HepG2 (cell line): Measurements from ENCODE around the gene PHB1. TPM values are rescaled to one million over a fixed set of nuclear protein-coding genes. Genes with fewer than 3 reads are reported as not detected.

ENCODE experiments used
- AHR ChIP-seq: IDR thresholded peaks from 2 replicates; pipeline ENCODE4 v1.6.1; 2018; ENCODE audit warnings: missing genetic modification reagents, missing compliant biosample characterization
- BHLHE40 ChIP-seq: IDR thresholded peaks from 2 replicates; pipeline ENCODE4 v1.6.1; 2011; ENCODE audit warnings: low read length, improper control_type of control experiment
- BRCA1 ChIP-seq: sonication (generic); formaldehyde crosslinking; IDR thresholded peaks from 2 replicates; pipeline ENCODE4 v1.4.0; 2020; ENCODE audit warnings: missing genetic modification reagents
- DRAP1 ChIP-seq: IDR thresholded peaks from 2 replicates; pipeline ENCODE4 v1.6.1; 2016; ENCODE audit warnings: missing genetic modification reagents, missing compliant biosample characterization
- ELF3 ChIP-seq: IDR thresholded peaks from 2 replicates; pipeline ENCODE4 v1.6.1; 2016; ENCODE audit warnings: missing genetic modification reagents, missing compliant biosample characterization
- FOXA3 ChIP-seq: IDR thresholded peaks from 2 replicates; pipeline ENCODE4 v1.6.1; 2016; ENCODE audit warnings: missing genetic modification reagents, missing compliant biosample characterization
- FOXP4 ChIP-seq: sonication (generic); formaldehyde crosslinking; IDR thresholded peaks from 2 replicates; pipeline ENCODE4 v1.4.0; 2020; ENCODE audit warnings: missing genetic modification reagents
- HDAC2 ChIP-seq: sonication (generic); formaldehyde crosslinking; IDR thresholded peaks from 2 replicates; pipeline ENCODE4 v1.4.0; 2020; ENCODE audit warnings: missing genetic modification reagents
- HNF4A ChIP-seq: sonication (generic); formaldehyde crosslinking; IDR thresholded peaks from 2 replicates; pipeline ENCODE4 v1.4.0; 2020; ENCODE audit warnings: missing genetic modification reagents
- IRX3 ChIP-seq: sonication (generic); formaldehyde crosslinking; IDR thresholded peaks from 2 replicates; pipeline ENCODE4 v1.8.1; 2023; ENCODE audit warnings: mild to moderate bottlenecking, low read depth, missing genetic modification reagents, borderline replicate concordance
- KDM2A ChIP-seq: sonication (generic); formaldehyde crosslinking; IDR thresholded peaks from 2 replicates; pipeline ENCODE4 v1.4.0; 2020; ENCODE audit warnings: low read depth, missing genetic modification reagents, borderline replicate concordance
- KMT2A ChIP-seq: sonication (generic); formaldehyde crosslinking; IDR thresholded peaks from 2 replicates; pipeline ENCODE4 v1.4.0; 2020; ENCODE audit warnings: missing genetic modification reagents
- MEF2D ChIP-seq: sonication (generic); formaldehyde crosslinking; IDR thresholded peaks from 2 replicates; pipeline ENCODE4 v1.5.1; 2020; ENCODE audit warnings: mild to moderate bottlenecking, missing genetic modification reagents
- MIER2 ChIP-seq: IDR thresholded peaks from 2 replicates; pipeline ENCODE4 v1.6.1; 2016; ENCODE audit warnings: missing biosample characterization, missing genetic modification reagents
- MIXL1 ChIP-seq: IDR thresholded peaks from 2 replicates; pipeline ENCODE4 v1.6.1; 2016
- MLLT10 ChIP-seq: sonication (generic); formaldehyde crosslinking; IDR thresholded peaks from 2 replicates; pipeline ENCODE4 v1.4.0; 2020; ENCODE audit warnings: missing genetic modification reagents
- STAG1 ChIP-seq: sonication (generic); formaldehyde crosslinking; IDR thresholded peaks from 2 replicates; pipeline ENCODE4 v1.4.0; 2020; ENCODE audit warnings: missing genetic modification reagents
- YEATS2 ChIP-seq: sonication (generic); formaldehyde crosslinking; IDR thresholded peaks from 2 replicates; pipeline ENCODE4 v1.4.0; 2020; ENCODE audit warnings: missing genetic modification reagents, borderline replicate concordance
- ZEB1 ChIP-seq: IDR thresholded peaks from 2 replicates; pipeline ENCODE4 v1.6.1; 2012; ENCODE audit warnings: mild to moderate bottlenecking, low read depth, inconsistent platforms; ENCODE audit not compliant: insufficient replicate concordance
- ZNF3 ChIP-seq: IDR thresholded peaks from 2 replicates; pipeline ENCODE4 v1.7.0; 2017; ENCODE audit warnings: inconsistent platforms
- ZNF329 ChIP-seq: sonication (generic); formaldehyde crosslinking; IDR thresholded peaks from 2 replicates; pipeline ENCODE4 v1.9.0; 2021; ENCODE audit warnings: low read depth, mild to moderate bottlenecking, missing genetic modification reagents
- ZNF33A ChIP-seq: sonication (generic); formaldehyde crosslinking; IDR thresholded peaks from 2 replicates; pipeline ENCODE4 v1.5.1; 2020; ENCODE audit warnings: missing genetic modification reagents, mild to moderate bottlenecking, moderate library complexity, borderline replicate concordance
- ZNF33B ChIP-seq: sonication (generic); formaldehyde crosslinking; IDR thresholded peaks from 2 replicates; pipeline ENCODE4 v1.5.1; 2020; ENCODE audit warnings: mild to moderate bottlenecking, missing genetic modification reagents
- ZNF350 ChIP-seq: sonication (generic); formaldehyde crosslinking; IDR thresholded peaks from 2 replicates; pipeline ENCODE4 v1.4.0; 2020; ENCODE audit warnings: mild to moderate bottlenecking, low read depth, missing genetic modification reagents, borderline replicate concordance
- ZNF562 ChIP-seq: sonication (generic); formaldehyde crosslinking; IDR thresholded peaks from 2 replicates; pipeline ENCODE4 v1.8.0; 2022; ENCODE audit warnings: missing genetic modification reagents, borderline replicate concordance
- ZNF567 ChIP-seq: sonication (generic); formaldehyde crosslinking; IDR thresholded peaks from 2 replicates; pipeline ENCODE4 v1.8.1; 2023; ENCODE audit warnings: mild to moderate bottlenecking, missing genetic modification reagents, borderline replicate concordance
- ZNF572 ChIP-seq: sonication (generic); formaldehyde crosslinking; IDR thresholded peaks from 2 replicates; pipeline ENCODE4 v1.5.1; 2020; ENCODE audit warnings: mild to moderate bottlenecking, missing genetic modification reagents
- ZNF580 ChIP-seq: IDR thresholded peaks from 2 replicates; pipeline ENCODE4 v1.6.1; 2016; ENCODE audit warnings: low read depth, borderline replicate concordance
- ZNF614 ChIP-seq: IDR thresholded peaks from 2 replicates; pipeline ENCODE4 v1.6.1; 2018; ENCODE audit warnings: missing biosample characterization, missing genetic modification reagents, inconsistent platforms, borderline replicate concordance
- ZNF704 ChIP-seq: sonication (generic); formaldehyde crosslinking; IDR thresholded peaks from 2 replicates; pipeline ENCODE4 v1.8.1; 2023; ENCODE audit warnings: mild to moderate bottlenecking, inconsistent platforms, moderate library complexity, missing genetic modification reagents, borderline replicate concordance
- polyA plus RNA-seq, 8 experiments: library from polyadenylated mRNA; depleted of rRNA in 3 of 8; stranded (reverse) in 7 of 8; unstranded in 1 of 8; fragments of >200 nt; fragmentation: Illumina TruSeq in 4 of 8; extraction: Trizol in 4 of 8; gene quantifications; 2 replicates each; pipeline versions ENCODE4 v1.2.1 to v1.2.3, GENCODE V29; 2011 to 2016; ENCODE audit warnings: low read depth in 4 of 8, missing spikeins in 1 of 8, mixed read lengths in 1 of 8; ENCODE audit not compliant: insufficient read depth in 1 of 8
- total RNA-seq, 5 experiments: library from RNA; depleted of rRNA; stranded (reverse); fragments of >200 nt; fragmentation: Illumina TruSeq; extraction: Trizol; gene quantifications; 2 replicates each; pipeline ENCODE4 v1.2.3, GENCODE V29; 2016; ENCODE audit warnings: low read depth in 1 of 5

PHB1 gene
- total and polyA plus RNA-seq, 2 of the 13 experiments (the other 11 are each of a cell fraction or from before 2014, with no cell fraction given): 515 to 688 TPM

- peak; percentile 63 for TF ChIP-seq FOXP4 (CRISPR knock-in tag)
- peak; percentile 70 for TF ChIP-seq HDAC2 (CRISPR knock-in tag)
- no peak for TF ChIP-seq ZNF329 (CRISPR knock-in tag)
- no peak for TF ChIP-seq ZNF572 (CRISPR knock-in tag)
- peak; percentile 61; the same call in 1 of the 2 replicates for TF ChIP-seq YEATS2 (CRISPR knock-in tag)
- TF ChIP-seq ZNF704: no peak
- TF ChIP-seq ELF3 (CRISPR knock-in tag): peak; percentile 11; the same call in 1 of the 2 replicates
- peak; percentile 53; the same call in 1 of the 2 replicates for TF ChIP-seq ZNF3 (CRISPR knock-in tag)
- TF ChIP-seq ZNF562 (CRISPR knock-in tag): no peak
- peak; percentile 16; the same call in 1 of the 2 replicates for TF ChIP-seq MIER2 (CRISPR knock-in tag)
- peak; percentile 80; the same call in 1 of the 2 replicates for TF ChIP-seq AHR (CRISPR knock-in tag)
- TF ChIP-seq DRAP1 (CRISPR knock-in tag): peak; percentile 22; the same call in 1 of the 2 replicates
- TF ChIP-seq ZNF567: peak; percentile 84; the same call in 1 of the 2 replicates
- TF ChIP-seq MLLT10 (CRISPR knock-in tag): no peak
- peak; percentile 17 for TF ChIP-seq ZEB1
- TF ChIP-seq KMT2A: peak; percentile 59; the same call in 1 of the 2 replicates
- peak; percentile 88 for TF ChIP-seq KDM2A
- TF ChIP-seq MIXL1 (CRISPR knock-in tag): peak; percentile 79; the same call in 1 of the 2 replicates
- TF ChIP-seq MEF2D: peak; percentile 45; the same call in 1 of the 2 replicates
- no peak for TF ChIP-seq BRCA1 (CRISPR knock-in tag)
- TF ChIP-seq ZNF33A (CRISPR knock-in tag): 0 out of 2 replicates have a peak, but pooled peaks have one; percentile 27
- TF ChIP-seq IRX3: no peak
- peak; percentile 95 for TF ChIP-seq STAG1 (CRISPR knock-in tag)
- TF ChIP-seq ZNF33B (CRISPR knock-in tag): 0 out of 2 replicates have a peak, but pooled peaks have one; percentile 11
- TF ChIP-seq ZNF580 (CRISPR knock-in tag): peak; percentile 84; the same call in 1 of the 2 replicates
- TF ChIP-seq ZNF614 (CRISPR knock-in tag): 0 out of 2 replicates have a peak, but pooled peaks have one; percentile 46
- TF ChIP-seq HNF4A (CRISPR knock-in tag): no peak
- peak; percentile 81 for TF ChIP-seq FOXA3
- TF ChIP-seq BHLHE40: no peak; the same call in 1 of the 2 replicates
- peak; percentile 62; the same call in 1 of the 2 replicates for TF ChIP-seq ZNF350 (CRISPR knock-in tag)
These were observed 6.6 kb downstream of the PHB1 start (continued) for GRCh38 chr17:49407981-49408501.
